Retina (tissue), 1 donor: ENCODE measurements around the gene KBTBD4.
"Not testable (repeated sequence)": the region's sequence is repeated elsewhere in the genome, so short reads cannot be mapped to it uniquely, and the experiment has no call there.

Experiments
- DNase-seq: peaks from one replicate; pipeline ENCODE4 v3.0.0-alpha.2; 2016

Gene KBTBD4

DNA sequence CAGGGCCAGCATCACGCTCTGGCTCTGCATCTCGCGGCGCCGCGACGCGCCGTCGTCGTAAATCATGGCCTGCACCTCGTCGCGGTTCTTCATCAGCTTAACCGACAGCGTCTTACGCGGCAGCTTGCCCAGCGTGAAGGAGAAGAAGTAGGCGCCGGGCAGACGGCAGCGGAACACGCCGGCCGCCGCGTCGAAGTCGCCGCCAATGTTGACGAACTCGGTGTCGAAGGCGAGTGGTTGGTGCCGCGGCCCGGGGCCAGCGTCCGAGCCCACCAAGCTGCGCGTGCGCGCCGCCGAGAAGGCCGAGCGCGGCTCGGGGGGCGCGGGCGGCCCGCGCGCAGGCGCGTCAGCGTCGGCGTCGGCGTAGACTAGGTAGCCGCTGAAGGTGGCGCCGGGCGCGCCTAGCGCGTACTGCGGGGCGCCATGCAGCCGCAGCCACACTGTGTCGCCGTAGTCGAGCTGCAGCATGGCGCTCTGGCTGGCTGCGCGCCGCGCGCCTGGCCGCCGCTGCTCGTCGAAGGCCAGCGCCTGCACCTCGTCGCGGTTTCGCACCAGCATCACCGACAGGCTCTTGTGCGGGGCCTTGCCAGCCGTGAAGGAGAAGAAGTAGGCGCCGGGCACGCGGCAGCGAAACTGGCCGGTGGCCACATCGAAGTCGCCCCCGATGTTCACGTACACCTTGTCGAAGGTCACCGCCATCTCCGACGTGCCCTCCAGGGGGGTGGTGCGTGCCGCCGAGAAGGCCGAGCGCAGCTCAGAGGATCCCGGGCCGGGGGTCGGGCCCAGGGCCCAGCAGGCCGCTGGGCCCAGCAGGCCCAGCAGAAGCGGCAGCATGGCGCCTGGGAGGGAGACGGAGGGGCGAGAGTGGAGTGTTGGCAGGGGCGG, 11.4 kb upstream of the KBTBD4 start:
- DNase-seq = peak; percentile 88

DNA sequence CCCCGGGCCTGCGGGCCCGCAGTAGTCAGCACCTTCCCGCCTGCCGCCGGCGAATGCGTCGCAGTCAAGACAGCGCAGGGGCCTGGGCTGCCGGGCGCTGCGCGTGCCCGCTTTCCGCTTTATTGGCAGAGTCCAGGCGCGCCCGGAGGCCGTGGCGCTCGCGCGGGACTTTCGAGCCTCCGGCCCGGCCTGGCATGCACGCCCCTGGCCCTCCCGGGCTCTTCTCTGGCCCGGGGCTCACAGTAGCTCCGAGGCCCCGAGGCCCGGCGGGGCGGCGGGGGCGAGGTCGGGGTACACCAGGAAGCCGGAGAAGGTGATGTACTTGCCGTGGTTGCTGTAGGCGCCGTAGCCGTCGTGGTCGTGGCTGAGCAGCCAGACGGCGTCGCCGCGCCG, 10.8 kb upstream of the KBTBD4 start:
- no peak for DNase-seq

DNA sequence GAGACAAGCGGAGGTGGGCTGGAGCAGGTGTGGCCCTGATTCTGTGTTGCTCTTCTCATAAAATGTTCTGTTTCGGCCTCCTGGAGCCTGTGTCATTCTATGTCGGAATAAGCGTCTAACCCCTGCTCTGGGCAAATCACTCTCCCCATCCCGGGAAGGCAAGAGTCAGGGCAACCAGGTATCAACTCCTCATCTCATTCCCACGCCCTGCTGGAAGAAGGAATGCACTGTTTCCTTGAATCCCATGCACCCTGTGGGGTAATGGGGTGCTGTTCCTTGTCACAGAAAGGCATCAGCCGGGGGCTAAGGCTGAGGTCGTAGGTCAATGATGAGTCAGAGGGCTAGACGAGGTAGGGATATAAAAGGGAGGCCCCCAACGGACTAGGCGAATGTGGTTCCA, 10.3 kb upstream of the KBTBD4 start:
- DNase-seq = no peak

DNA sequence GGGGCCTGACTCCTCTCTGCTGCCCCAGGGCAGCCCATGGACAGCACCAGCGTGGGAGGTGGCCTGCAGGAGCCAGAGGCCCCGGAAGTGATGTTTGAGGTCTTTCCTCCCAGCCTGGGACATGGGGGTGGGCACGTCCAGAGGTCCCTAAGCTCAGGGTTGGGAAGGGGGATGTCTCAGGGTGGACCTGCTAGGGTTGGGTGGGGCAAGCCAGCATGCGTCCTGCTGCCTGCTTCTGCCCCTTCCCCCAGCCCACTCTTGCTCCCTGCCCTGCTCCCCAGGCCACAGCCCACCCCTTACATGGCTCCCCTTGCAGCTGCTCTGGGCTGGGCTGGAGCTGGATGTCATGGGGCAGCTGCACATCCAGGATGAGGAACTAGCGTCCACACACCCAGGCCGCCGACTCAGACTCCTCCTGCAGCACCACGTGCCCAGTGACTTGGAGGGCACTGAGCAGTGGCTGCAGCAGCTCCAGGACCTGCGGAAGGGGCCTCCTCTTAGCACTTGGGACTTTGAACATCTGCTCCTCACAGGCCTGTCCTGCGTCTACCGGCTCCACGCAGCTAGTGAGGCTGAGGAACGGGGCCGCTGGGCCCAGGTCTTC, 9.1 kb upstream of the KBTBD4 start:
- no peak for DNase-seq

DNA sequence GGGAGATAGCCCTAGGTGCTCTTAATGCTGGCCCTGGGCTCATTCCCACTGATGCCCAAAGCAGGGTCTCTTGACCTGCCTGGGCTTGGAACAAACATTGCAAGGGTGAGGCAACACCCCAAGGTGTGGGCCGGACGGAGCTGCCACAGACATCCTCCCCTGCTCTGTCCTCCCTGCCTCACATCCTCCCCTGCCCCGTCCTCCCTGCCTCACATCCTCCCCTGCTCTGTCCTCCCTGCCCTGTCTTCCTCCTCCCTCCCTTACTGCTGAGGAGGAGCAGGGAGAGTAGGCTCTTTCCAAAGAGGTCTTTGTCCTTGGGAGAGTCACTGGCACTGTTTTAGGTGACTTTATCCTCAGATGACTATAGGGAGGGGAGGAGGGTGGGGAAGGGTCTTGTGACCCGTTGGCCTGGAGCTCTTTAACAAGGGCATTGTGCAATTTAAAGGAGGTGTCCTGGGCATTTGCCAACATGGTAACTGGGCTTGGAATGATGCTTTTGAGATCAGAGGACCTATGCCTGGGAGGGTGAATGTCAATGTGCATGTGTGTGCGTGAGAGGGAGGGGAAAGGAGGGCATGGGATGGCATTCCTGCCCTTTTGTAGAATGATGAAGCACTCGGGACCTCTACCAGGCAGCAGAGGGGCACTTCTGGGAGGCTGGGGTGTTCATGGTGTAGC, 8.4 kb upstream of the KBTBD4 start:
- no peak for DNase-seq

DNA sequence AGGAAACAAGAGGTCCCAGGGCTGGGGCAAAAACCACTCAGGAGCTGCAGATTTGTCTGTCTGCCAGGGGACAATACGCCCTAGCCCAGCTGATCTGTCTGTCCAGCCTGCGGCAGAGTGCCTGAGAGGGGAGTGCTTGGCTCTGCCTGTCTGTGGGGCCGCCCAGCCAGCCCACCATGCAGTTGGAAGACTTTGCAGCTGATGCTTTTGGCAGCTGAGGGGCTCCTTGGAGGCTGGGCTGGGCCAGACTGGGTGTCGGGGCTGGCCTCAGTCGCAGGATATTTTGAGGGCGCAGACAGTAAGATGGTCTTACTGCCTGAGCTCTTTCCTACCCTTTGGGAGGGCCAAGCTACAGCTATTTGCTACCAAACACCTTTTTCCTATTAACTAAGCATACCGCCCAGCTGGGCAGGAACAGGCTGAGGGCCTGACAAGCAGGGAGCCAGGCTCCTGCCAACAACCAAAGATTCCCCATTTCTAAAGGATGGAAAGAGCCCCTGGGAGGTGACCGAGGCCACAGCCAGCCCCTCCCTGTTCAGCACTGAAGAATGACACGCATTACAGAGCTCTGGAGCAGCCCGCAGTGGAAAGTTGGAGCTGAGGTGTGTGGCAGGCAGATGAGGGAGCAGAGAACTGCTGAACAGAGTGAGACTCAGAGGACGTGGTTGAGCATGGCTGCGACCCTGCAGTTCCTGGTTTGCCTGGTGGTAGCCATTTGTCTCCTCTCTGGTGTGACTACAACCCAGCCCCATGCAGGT, 7.5 kb upstream of the KBTBD4 start, which contains the start of gene FAM180B:
Gene FAM180B, plus strand, starts transcription at position 581 of the 758 bp plus-strand sequence. Its CDS starts 91 bp downstream, at position 672.
- DNase-seq = no peak

DNA sequence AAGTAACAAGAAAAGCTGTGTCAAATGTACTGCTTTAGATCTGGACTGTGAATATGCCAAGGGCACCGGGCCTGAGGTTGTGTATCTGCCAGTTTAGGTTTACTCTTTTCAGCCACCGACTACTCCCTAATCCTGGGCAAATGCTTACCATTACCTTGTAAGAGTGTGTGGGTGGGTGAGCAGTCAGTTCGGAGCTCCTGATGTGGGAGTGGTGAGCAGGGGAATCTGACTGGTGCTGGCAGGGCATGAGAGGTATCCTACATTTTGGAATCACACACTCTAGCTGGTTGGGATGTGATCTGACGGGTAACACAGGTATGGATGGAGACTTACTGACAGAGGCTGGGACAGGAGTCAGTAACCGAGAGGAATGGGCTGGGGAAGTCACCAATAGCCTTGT, 5.1 kb upstream of the KBTBD4 start:
- no peak for DNase-seq

DNA sequence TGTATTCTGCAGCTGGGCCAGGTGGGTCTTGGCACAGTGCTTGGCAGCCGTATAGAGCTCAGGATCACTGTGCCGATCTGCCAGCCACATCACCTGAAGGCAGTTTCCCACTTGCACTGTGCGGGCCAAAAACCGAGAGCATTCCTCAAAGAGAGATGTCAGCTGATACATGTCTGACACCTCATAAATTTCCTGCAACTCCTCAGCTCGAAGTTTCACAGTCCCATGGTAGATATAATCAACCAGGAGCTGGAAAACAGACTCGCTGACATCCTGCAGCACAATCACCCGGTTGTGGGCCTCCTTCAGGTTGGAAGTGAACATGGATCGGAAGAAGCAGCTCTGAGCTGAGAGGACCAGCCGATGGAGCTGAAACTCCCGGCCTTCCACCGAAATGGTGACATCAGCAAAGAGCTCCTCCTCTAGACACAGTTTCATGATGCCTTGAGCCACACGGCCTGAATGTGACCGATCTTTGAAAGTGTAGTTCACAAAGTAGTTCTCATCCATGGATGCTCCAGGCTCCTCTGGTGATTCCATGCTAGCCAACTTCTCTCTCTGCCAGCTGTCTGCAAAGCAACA, 1.2 kb downstream of the KBTBD4 start:
- no peak for DNase-seq

DNA sequence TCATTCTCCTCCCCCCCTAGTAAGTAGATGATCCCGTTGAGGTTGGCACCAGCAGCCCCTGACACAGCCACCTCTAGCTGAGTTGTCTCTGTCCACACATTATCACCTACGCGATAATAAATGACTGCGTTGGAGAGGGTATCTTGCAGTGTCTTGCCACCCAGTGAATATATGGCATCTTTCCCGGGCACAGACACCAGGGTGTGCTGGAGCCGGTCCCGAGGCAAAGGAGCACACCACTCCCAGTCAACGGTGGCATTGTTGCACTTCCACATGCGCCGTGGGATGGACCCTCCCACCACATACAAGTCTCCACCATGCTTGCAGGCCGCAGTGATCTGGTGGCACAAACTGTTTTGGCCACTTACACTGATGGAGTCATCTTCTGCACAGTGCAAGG, 5.4 kb downstream of the KBTBD4 start:
- no peak for DNase-seq

DNA sequence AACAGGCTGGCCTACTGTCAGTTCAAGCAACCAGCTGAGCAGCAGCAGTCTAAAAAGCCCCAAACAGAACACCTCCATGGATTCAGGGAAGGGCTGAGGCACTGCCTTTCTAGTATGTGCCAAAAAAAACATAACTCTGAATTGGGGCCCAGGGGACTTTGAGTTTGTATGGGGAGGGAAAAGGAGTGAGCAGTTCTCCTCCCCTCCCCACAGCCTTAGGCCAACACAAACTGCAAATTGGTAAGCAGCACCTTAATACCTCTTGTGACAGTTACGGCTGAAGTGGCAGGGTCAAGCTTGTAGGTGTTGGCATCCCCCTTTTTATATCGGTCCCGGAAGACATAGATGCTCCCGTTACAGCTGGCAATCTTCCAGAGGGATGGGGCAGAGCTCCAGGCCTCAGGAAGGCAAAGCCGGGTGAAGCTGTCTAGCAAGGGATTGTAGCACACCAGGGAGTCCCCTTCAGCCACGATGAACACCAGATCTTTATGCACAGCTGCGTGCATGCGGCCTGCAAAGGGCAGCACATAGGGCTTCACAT, 6.0 kb downstream of the KBTBD4 start:
- DNase-seq = no peak

DNA sequence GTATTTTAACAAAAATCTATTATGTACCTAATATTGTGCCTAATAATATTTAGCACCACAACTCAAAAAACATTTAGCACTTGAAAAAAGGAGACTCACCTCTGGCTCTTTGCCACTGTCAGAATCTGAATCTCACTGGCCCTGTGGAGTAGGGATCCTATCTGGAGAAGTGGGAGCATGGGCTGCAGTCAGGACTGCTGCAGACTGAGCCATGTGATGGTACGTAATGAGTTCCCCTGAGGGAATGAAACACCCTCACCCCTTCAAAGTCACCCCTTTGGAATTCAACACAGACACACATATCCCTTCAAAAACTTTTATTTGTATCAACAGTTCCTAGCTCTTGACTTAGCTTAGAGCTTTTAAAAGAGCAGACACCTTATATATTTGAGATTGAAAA, 6.9 kb downstream of the KBTBD4 start:
- DNase-seq = no peak

DNA sequence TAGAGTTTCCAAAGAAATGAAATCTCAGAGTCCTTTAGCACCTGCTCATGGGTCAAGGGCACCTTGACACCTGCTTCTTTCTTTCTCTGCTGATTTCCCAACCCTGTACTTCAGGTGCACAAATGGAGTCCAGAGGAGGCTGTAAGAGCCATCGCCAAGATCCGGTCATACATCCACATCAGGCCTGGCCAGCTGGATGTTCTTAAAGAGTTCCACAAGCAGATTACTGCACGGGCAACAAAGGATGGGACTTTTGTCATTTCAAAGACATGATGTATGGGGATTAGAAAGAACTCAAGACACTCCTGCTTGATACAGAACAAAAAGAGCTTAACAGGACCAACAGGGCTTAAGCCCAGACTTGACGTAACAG, 7.4 kb downstream of the KBTBD4 start:
- DNase-seq = no peak

DNA sequence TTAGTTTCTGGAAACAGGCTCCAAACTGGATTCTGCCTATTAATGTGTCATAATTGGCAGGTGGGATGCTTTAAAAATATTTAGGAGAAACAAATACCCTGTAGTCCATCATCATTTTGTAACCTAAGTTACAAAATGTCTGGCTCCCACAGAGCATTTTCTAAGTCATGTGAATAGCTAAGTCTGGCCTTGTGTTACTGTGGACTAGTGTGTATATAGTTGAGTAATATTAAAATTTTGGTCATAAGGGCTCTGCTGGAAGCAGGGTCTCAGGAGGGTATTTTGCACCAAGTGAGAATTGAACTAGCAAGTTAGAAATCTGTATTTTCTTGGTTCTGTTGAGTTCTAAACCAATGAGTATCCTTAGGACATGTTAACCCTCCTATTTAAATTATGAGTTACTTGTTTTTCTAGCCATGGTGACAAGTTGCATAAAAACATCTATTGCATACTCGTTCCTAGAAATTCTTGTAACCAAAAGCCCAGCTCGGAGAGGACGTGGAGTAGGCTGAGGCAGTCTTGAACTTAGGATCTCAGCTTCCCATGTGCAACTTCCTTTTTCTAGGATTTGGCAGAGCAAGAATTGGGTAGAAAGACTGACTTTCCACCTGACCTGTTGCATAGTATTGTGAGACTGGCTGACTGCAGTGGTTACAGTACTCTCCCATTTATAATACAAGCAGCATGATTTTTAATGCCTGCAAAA, 8.0 kb downstream of the KBTBD4 start:
- DNase-seq = no peak

DNA sequence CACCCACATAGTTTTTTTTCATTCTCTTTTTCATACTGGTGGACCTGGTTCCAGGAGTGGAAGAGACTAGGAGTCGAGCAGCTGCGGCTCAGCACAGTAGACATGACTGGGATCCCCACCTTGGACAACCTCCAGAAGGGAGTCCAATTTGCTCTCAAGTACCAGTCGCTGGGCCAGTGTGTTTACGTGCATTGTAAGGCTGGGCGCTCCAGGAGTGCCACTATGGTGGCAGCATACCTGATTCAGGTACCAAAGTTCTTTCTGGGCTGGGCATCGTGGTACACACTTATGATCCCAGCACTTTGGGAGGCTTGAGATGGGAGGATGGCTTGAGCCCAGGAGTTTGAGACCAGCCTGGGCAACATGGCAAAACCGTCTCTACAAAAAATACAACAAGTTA, 9.1 kb downstream of the KBTBD4 start:
- DNase-seq = no peak

DNA sequence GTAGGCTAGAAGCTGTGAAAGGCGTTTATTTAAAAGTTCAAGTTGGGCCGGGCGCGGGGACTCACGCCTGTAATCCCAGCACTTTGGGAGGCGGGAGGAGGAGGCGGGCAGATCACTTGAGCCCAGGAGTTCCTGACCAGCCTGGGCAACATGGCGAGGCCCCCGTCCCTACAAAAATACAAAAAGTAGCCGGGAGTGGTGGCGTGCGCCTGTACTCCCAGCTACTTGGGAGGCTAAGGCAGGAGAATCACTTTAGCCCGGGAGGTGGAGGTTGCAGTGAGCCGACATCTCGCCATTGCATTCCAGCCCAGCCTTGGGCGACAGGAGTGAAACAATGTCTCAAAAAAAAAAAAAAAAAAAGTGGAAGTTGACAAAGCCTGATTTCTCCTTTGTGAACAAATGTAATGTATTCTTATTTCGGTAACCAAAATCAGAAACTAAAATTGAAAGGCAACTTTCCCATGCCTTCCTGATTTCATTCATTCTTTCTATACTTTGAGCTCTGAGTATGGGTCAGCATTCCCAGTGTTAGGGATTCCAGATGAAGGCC, 12.5 kb downstream of the KBTBD4 start:
- DNase-seq = no peak

DNA sequence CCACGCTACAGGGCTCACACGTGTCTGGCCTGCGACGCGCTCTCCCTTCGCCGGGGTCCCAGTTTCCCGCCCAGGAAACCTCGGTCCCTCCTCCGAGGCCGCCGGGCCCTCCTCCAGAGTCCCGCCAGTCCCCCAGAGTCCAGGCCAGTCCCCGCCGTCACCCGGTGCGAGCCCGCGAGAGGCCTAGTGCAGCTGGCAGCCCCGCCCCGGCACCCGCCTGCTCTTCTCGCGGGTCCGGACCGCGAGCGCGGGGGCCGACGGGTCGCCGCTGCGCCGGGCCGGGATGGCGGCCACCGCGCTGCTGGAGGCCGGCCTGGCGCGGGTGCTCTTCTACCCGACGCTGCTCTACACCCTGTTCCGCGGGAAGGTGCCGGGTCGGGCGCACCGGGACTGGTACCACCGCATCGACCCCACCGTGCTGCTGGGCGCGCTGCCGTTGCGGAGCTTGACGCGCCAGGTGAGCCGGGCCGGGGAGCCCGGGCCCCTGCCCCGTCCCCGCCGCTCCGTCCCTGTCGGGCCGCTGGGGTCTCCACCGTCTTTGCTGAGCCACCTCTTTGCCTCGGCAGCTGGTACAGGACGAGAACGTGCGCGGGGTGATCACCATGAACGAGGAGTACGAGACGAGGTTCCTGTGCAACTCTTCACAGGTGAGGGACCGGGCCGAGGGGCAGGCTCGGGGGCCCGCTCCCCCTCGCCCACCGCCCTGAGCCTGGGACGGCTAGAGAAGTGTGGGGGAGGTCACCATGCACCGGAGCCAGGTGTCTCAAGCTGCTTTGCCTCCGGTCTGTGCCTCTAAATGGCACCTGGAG, 13.2 kb downstream of the KBTBD4 start, which contains the start of gene PTPMT1:
Gene PTPMT1, plus strand, starts transcription at position 260 of the 809 bp plus-strand sequence. Its CDS starts 24 bp downstream, at position 284.
- DNase-seq = peak; percentile 77

DNA sequence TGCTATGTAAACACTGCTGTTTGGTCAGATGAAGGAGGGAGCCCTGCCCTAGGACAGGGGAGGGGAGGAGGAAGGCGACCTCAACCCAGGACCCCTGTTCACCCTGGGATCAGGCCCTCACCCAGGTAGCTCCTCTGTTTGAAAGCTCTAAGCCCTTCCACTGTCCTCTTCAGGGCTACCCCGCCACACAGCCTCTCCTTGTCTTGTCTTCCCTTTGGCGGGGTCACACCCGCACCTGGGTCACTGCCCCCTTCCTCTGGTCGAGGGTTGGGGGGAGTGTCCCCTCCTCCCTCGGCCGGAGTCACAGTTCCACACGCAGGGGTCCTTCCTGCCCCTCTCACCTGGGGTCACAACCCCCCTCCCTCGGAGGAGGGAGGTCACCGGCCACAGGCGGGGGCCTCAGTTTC, 13.8 kb downstream of the KBTBD4 start:
- DNase-seq = no peak

DNA sequence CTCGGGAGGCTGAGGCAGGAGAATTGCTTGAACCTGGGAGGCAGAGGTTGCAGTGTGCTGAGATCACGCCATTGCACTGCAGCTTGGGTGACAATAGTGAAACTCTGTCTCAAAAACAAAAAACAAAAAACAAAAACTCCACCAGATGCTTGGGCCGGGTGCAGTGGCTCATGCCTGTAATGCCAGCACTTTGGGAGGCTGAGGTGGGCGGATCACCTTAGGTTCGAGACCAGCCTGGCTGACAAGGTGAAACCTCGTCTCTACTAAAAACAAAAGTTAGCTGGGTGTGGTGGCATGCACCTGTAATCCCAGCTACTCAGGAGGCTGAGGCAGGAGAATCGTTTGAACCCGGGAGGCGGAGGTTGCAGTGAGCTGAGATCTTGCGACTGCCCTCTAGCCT, 14.4 kb downstream of the KBTBD4 start:
- not testable (repeated sequence) for DNase-seq

DNA sequence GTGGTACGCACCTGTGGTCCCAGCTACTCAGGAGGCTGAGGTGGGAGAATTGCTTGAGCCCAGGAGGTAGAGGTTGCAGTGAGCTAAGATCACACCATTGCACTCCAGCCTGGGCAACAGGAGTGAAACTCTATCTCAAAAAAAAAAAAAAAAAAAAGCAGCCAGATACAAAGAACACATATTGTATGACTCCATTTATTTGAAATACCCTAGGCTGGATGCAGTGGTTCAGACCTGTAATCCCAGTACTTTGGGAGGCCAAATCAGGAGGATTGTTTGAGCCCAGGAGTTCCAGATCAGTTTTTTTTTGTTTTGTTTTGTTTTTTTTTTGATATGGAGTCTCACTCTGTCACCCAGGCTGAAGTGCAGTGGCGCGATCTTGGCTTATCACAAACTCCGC, 16.4 kb downstream of the KBTBD4 start:
- DNase-seq = not testable (repeated sequence)

DNA sequence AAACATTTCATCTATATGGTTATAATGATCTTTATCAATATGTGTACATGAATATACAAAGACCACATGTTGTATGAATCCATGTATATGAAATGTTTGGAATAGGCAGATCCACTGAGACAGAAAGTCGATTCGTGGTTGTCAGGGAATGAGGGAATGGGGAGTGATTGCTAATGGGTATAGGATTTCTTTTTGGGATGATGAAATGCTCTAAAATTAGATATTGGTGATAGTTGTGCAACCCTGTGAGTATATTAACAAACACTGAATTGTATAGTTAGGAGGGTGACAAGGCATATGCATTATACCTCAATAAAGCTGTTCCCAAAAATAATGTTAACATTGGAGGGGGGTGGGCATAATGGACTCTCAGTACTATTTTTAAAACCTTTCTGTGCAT, 18.3 kb downstream of the KBTBD4 start:
- no peak for DNase-seq
